HFFc6 (cell line): ENCODE measurements around the gene COA7. TPM values are rescaled to one million over a fixed set of nuclear protein-coding genes. Genes with fewer than 3 reads are reported as not detected.

Experiments used
- DNase-seq: peaks from one replicate; pipeline ENCODE4 v3.0.0-alpha.2; 2018
- H3K27ac Mint-ChIP-seq: 2 replicates; pipeline ENCODE4 v1.8.0; 2020; ENCODE audit warnings: mild to moderate bottlenecking, mixed read lengths
- H3K27me3 Mint-ChIP-seq: 2 replicates; pipeline ENCODE4 v1.8.0; 2021; ENCODE audit warnings: mild to moderate bottlenecking, moderate library complexity, mixed read lengths; ENCODE audit not compliant: insufficient read depth
- H3K36me3 Mint-ChIP-seq: 2 replicates; pipeline ENCODE4 v1.8.0; 2021; ENCODE audit warnings: low read depth, mixed read lengths
- H3K4me1 Mint-ChIP-seq: 2 replicates; pipeline ENCODE4 v1.8.0; 2020; ENCODE audit warnings: low read depth, mixed read lengths
- H3K4me3 Mint-ChIP-seq: 2 replicates; pipeline ENCODE4 v1.8.0; 2020; ENCODE audit warnings: mild to moderate bottlenecking, moderate library complexity, mixed read lengths
- H3K9me3 Mint-ChIP-seq: 2 replicates; pipeline ENCODE4 v1.8.0; 2020; ENCODE audit warnings: mild to moderate bottlenecking, mixed read lengths
- CTCF ChIP-seq: fragments of 200-600 bp; sonication (generic); IDR thresholded peaks from 2 replicates; pipeline ENCODE4 v1.5.0; 2021; ENCODE audit warnings: antibody characterized with exemption, mild to moderate bottlenecking
- total RNA-seq, 6 experiments: library from RNA; stranded (reverse); fragmentation: NEBNext Ultra II Directional; extraction: Animal tissue kit (Norgen Biotek cat#: 25700); gene quantifications; 2 replicates in 1 of 6; 3 replicates in 5 of 6; pipeline ENCODE4 v1.2.3, GENCODE V29; 2021

COA7 gene
- total RNA-seq, 6 experiments from 2014 or later = 17.8 to 25.8 (median 20.1) TPM

GRCh38 chr1:52653207-52653849, 44.8 kb downstream of the COA7 start:
- no peak for DNase-seq
- no peak for TF ChIP-seq CTCF
- H3K9me3 Mint-ChIP-seq = no peaks in the 10 kb centered on the region
- H3K27ac Mint-ChIP-seq = no peak overlapping the region
- no peak overlapping the region for H3K4me3 Mint-ChIP-seq
- no peaks in the 10 kb centered on the region for H3K4me1 Mint-ChIP-seq
- no peaks in the 10 kb centered on the region for H3K36me3 Mint-ChIP-seq
- peaks cover 8% of the 10 kb centered on the region for H3K27me3 Mint-ChIP-seq

- DNase-seq = no peak
- TF ChIP-seq CTCF = no peak
- Mint-ChIP-seq H3K4me1 (no peaks in the 10 kb centered on the region), H3K4me3 (no peak overlapping the region), H3K9me3 (no peaks in the 10 kb centered on the region), H3K36me3 (no peaks in the 10 kb centered on the region), H3K27me3 (peaks cover 4% of the 10 kb centered on the region), H3K27ac (no peak overlapping the region)
These were observed 46.2 kb downstream of the COA7 start for GRCh38 chr1:52651904-52652303.

GRCh38 chr1:52645261-52645660, 52.9 kb downstream of the COA7 start:
- TF ChIP-seq CTCF = no peak
- DNase-seq = no peak
- Mint-ChIP-seq H3K36me3 (no peaks in the 10 kb centered on the region), H3K27me3 (peaks cover 15% of the 10 kb centered on the region), H3K4me3 (no peak overlapping the region), H3K27ac (no peak overlapping the region), H3K4me1 (no peaks in the 10 kb centered on the region), H3K9me3 (no peaks in the 10 kb centered on the region)

GRCh38 chr1:52641307-52641706, 56.8 kb downstream of the COA7 start:
- no peak for DNase-seq
- Mint-ChIP-seq H3K9me3 (no peaks in the 10 kb centered on the region), H3K4me3 (no peak overlapping the region), H3K27me3 (peaks cover 18% of the 10 kb centered on the region), H3K36me3 (no peaks in the 10 kb centered on the region), H3K27ac (no peak overlapping the region), H3K4me1 (peaks cover 13% of the 10 kb centered on the region)
- no peak for TF ChIP-seq CTCF

GRCh38 chr1:52640697-52641096, 57.5 kb downstream of the COA7 start:
- TF ChIP-seq CTCF = no peak
- no peak for DNase-seq
- no peak overlapping the region for H3K27ac Mint-ChIP-seq
- peaks cover 13% of the 10 kb centered on the region for H3K4me1 Mint-ChIP-seq
- H3K4me3 Mint-ChIP-seq = no peak overlapping the region
- no peaks in the 10 kb centered on the region for H3K9me3 Mint-ChIP-seq
- peaks cover 18% of the 10 kb centered on the region for H3K27me3 Mint-ChIP-seq
- H3K36me3 Mint-ChIP-seq = no peaks in the 10 kb centered on the region
